Stomach smooth muscle (tissue), 2 donors: ENCODE measurements around the gene CHN1.

Experiments
- H3K27ac ChIP-seq: one replicate; pipeline ENCODE4 v1.7.0; 2013; ENCODE audit warnings: mild to moderate bottlenecking, low read length, inconsistent platforms
- H3K27me3 ChIP-seq, 2 donors: one replicate each; pipeline ENCODE4 v1.7.0; 2013; ENCODE audit warnings: low read length in 2 of 2; ENCODE audit not compliant: insufficient read depth in 2 of 2, control insufficient read depth in 1 of 2
- H3K36me3 ChIP-seq, 2 donors: one replicate each; pipeline ENCODE4 v1.7.0; 2013; ENCODE audit warnings: low read length in 2 of 2; ENCODE audit not compliant: control insufficient read depth in 2 of 2, insufficient read depth in 2 of 2
- H3K4me1 ChIP-seq: one replicate; pipeline ENCODE4 v1.7.0; 2013; ENCODE audit warnings: low read length; ENCODE audit not compliant: control insufficient read depth, insufficient read depth
- H3K4me3 ChIP-seq, 2 donors: one replicate each; pipeline ENCODE4 v1.7.0; 2013; ENCODE audit warnings: low read length in 2 of 2
- H3K9ac ChIP-seq, 2 donors: one replicate each; pipeline ENCODE4 v1.7.0; 2013; ENCODE audit warnings: low read length in 2 of 2, mild to moderate bottlenecking in 1 of 2
- H3K9me3 ChIP-seq, 2 donors: one replicate each; pipeline ENCODE4 v1.7.0; 2013; ENCODE audit warnings: low read length in 2 of 2; ENCODE audit not compliant: control insufficient read depth in 2 of 2
- donor health status: healthy.
- donor health status: Pancreatic carcinoma.

Gene CHN1

DNA sequence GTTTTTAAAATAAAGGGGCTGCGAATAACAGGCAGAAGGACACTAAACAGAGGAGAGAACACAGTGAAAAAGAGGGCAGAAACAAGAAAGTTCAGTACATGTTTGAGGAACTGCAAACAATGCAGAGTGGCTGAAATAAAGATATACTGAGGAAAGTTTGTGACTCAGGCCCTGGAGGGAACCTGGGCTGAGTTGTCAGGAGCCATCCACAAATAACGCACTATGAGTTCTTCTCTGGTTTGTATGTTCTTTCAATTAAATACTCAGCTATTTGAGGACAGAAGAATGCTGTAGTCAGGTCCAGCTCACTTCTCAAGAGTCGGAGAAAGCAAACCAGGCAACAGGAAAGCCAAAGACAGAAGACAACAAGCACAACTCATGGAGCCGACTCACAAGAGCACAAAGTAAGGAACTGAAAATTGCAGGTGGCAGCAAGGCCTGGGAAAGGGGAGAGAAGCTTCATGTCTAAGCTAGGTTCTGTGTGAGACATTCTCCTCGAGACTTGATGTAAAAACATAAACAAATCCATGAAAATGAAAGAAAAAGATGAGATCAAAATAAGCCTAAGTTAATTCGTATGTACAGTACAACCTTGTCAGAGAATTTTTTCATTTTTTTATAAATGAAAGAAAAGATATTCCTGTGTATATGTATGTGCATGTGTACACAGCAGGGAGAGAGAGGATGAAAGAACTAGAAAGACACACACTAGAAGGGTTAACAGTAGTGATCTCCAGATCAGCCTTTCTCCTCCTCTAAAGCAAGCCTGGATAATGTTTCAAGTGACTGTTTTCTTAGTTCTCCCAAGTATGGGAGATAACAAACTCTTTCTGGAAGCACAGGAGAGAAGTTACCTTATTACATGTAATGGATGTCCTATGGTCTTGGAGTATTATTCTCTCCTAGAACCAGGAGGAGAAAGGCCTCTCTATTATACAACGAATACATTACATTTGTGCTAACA lies 41.5 kb downstream of the CHN1 start:
- no peak overlapping the region for H3K27ac ChIP-seq
- H3K9me3 ChIP-seq = no peaks in the 10 kb centered on the region
- no peak overlapping the region for H3K4me3 ChIP-seq
- H3K4me1 ChIP-seq = peaks cover 8% of the 10 kb centered on the region
- no peak overlapping the region for H3K9ac ChIP-seq
- no peaks in the 10 kb centered on the region for H3K27me3 ChIP-seq
- H3K36me3 ChIP-seq = no peaks in the 10 kb centered on the region

DNA sequence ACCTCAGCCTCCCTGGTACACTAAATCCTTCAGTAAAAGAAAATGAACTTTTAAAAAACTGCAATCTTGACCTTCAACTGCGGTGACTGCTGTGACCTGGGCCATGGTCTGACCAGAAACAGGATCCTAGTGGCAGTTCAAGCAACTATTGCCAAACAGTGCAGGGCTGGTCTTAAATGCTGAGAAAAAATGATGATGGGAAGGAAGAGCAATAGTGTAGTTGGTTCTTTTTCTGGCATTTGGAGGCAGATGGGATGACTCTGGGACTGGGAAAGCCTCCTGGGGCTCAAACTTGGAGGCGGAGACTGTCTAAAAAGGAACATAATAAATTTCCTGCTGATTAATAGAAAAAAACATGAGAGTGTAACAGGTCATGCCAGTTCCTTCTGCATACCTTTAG lies 45.4 kb downstream of the CHN1 start:
- H3K4me3 ChIP-seq = no peak overlapping the region
- no peak overlapping the region for H3K27ac ChIP-seq
- peaks cover 3% of the 10 kb centered on the region for H3K4me1 ChIP-seq
- no peaks in the 10 kb centered on the region for H3K27me3 ChIP-seq
- H3K36me3 ChIP-seq = no peaks in the 10 kb centered on the region
- H3K9ac ChIP-seq = no peak overlapping the region
- no peaks in the 10 kb centered on the region for H3K9me3 ChIP-seq

DNA sequence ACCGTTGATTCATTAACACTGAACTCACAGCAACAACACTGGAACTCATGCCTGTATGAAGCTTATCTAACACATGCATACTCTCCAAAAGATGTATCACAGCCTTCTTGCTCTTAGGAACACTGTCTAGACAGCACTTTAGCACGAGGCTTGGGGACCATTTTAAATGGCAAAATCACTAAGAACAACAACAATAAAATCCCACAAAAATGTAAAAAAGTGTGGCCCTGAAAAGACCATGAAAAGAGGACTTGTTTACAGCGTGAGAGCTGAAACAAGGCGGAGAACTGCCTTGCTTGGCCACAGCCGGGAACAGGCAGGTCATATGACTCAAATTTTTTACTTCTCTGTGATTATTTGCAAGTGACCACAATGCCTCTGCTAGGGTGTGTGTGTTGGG lies 48.1 kb downstream of the CHN1 start:
- Histone ChIP-seq H3K36me3 (no peaks in the 10 kb centered on the region), H3K4me3 (no peak overlapping the region), H3K9me3 (no peaks in the 10 kb centered on the region), H3K27ac (no peak overlapping the region), H3K4me1 (peaks cover 3% of the 10 kb centered on the region), H3K27me3 (no peaks in the 10 kb centered on the region), H3K9ac (no peak overlapping the region)

DNA sequence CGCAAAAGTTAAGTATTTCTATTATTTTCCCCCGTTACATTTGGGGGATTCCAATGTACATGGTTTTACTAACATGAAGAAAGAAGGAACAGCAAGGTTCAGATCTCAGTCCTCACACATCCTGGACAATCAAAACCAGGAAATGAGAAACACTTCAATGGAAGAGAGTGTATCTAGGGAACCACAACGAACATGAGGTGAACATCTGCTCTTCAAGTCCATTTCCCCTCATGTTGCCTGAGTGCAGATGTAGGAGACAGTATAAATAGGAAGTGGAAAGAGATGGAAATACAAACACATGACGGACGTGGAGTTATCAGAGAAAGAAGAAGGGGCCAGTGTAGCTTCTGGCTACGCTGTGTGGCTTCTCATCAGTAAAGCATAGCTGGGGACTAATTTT lies 52.6 kb downstream of the CHN1 start:
- H3K9ac ChIP-seq = no peak overlapping the region
- H3K27ac ChIP-seq = no peak overlapping the region
- no peaks in the 10 kb centered on the region for H3K4me1 ChIP-seq
- H3K36me3 ChIP-seq = no peaks in the 10 kb centered on the region
- no peaks in the 10 kb centered on the region for H3K27me3 ChIP-seq
- H3K9me3 ChIP-seq = no peaks in the 10 kb centered on the region
- H3K4me3 ChIP-seq = no peak overlapping the region

DNA sequence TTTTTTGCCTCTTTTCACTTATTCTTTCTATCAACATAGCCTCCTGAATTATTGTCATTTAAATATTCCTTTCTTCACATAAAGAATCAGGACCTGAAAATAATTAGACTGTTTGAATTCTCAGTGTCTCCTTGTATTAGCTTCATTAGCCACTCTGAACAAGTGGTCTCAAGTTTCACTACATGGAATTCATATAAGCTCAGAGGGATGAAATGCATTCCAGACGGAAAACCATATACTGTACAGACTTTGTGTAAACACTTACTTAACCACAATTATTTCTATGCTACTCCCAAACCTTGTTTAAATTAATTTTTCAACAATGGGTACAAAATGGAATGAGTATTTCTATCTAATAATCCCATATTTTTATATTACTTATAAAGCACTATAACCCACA lies 53.4 kb downstream of the CHN1 start:
- Histone ChIP-seq H3K9me3 (no peaks in the 10 kb centered on the region), H3K36me3 (no peaks in the 10 kb centered on the region), H3K27me3 (no peaks in the 10 kb centered on the region), H3K4me1 (no peaks in the 10 kb centered on the region), H3K9ac (no peak overlapping the region), H3K4me3 (no peak overlapping the region), H3K27ac (no peak overlapping the region)

DNA sequence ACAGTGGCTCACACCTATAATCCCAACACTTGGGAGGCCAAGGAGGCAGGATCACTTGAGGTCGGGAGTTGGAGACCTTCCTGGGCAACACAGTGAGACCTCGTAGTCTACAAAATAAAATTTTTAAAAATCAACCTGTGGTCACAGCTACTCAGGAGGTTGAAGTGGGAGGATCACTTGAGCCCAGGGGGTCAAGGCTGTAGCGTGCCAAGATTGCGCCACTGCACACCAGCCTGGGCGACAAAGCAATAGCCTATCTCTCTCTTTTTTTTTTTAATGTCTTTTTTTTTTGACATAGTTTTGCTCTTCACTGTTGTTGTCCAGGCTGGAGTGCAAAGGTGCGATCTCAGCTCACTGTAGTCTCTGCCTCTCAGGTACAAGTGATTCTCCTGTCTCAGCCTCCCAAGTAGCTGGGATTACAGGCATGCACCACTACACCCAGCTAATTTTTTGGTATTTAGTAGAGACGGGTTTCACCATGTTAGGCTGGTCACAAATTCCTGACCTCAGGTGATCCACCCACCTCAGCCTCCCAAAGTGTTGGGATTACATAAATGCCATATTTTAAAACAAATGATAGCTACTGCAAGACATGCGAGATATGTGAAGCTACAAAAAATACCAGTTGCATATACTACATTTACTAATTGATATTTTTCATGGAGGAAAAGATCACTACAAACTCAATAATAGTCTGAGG lies 55.0 kb downstream of the CHN1 start:
- no peak overlapping the region for H3K9ac ChIP-seq
- no peak overlapping the region for H3K27ac ChIP-seq
- no peaks in the 10 kb centered on the region for H3K4me1 ChIP-seq
- H3K4me3 ChIP-seq = no peak overlapping the region
- H3K27me3 ChIP-seq = no peaks in the 10 kb centered on the region
- H3K36me3 ChIP-seq = no peaks in the 10 kb centered on the region
- no peaks in the 10 kb centered on the region for H3K9me3 ChIP-seq

DNA sequence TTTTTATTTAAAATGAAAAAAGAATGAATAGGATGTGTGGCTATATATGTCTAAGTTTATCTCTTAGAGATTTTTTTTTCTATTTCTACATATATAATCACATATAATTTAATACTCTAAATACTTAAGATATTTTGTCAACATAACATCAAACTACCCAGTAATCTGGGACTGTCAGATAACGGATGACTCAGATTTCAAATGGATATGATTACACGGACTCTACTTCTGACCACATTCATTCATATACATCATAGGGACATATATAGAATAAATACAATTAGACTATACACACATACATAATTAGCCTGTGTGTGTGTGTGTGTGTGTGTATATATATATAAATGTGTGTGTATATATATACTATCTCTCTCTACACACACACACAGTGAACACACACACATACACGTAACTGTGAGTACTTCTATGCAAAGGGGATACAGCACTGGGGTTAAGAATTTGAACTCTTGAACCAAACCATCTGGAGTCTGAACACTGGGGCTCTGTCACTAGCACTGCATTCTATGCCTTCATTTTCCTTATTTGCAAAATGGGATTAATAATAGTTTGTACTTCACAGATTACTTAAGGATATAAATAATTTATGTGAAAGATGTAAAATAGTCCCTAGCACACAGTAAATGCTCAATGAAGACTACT lies 59.5 kb downstream of the CHN1 start:
- no peak overlapping the region for H3K9ac ChIP-seq
- peaks cover 0 to 5% of the 10 kb centered on the region in 2 donors for H3K36me3 ChIP-seq
- H3K4me1 ChIP-seq = no peaks in the 10 kb centered on the region
- no peak overlapping the region for H3K27ac ChIP-seq
- H3K27me3 ChIP-seq = no peaks in the 10 kb centered on the region
- H3K9me3 ChIP-seq = no peaks in the 10 kb centered on the region
- H3K4me3 ChIP-seq = no peak overlapping the region

DNA sequence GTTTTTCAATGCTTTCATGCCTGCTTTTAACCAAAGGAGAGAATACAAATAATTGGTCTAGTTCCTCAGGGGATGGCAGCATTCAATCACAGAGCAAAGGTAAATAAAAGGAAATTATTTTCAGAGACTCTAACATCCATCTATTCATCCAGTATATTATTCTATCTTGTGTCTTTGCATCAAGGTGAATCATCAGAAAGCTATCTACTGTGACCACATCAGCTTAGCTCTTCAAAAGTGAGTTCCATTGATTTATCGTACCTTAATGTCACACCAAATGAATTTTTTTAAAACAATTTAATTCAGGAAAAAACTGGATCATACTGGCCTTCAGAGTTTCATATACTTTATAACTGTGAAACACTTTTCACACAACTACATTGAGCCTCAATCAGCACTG lies 66.1 kb downstream of the CHN1 start:
- no peak overlapping the region for H3K4me3 ChIP-seq
- H3K27me3 ChIP-seq = no peaks in the 10 kb centered on the region
- no peaks in the 10 kb centered on the region for H3K4me1 ChIP-seq
- no peaks in the 10 kb centered on the region for H3K9me3 ChIP-seq
- no peak overlapping the region for H3K27ac ChIP-seq
- peaks cover 0 to 5% of the 10 kb centered on the region in 2 donors for H3K36me3 ChIP-seq
- H3K9ac ChIP-seq = no peak overlapping the region

DNA sequence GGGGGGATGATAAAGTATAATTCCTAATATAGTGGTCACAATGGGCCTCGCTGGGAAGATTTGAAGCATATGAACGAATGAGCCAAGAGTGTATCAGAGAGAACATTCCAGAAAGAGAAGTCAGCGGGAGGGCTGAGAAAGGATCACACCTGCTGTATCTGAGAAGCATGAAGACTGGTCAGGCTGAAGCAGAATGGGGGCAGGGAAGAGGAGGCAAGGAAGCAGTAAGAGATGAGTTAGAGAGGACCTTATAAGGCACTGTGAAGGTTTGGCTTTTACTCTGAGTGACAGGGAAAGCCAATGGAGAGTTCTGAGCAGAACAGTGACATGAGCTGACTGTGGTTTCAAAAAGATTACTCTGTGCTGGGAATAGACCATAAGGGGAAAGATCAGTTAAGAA lies 73.5 kb downstream of the CHN1 start:
- Histone ChIP-seq H3K9ac (no peak overlapping the region), H3K4me3 (no peak overlapping the region), H3K27me3 (no peaks in the 10 kb centered on the region), H3K36me3 (peaks cover 0 to 2% of the 10 kb centered on the region in 2 donors), H3K4me1 (no peaks in the 10 kb centered on the region), H3K27ac (no peak overlapping the region), H3K9me3 (no peaks in the 10 kb centered on the region)

DNA sequence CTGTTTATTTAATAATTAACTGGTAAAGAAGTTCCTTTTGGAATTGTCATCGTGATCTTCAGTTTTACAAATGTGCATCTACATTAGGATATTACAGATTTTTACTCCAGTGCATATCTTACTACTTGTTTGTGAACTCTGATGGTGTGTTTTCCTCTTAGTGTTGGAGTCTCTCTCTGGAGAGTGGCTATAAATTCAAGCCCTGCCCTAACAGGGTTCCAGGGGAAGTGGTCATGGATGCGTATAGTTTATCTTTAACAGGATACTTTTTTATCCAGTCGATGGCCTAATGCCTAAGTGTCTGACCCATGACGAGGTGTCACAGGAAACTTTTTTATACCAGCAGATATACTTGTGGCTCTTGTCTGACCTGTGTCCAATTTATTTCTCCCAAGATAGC lies 75.4 kb downstream of the CHN1 start:
- H3K4me3 ChIP-seq = no peak overlapping the region
- H3K36me3 ChIP-seq = peaks cover 0 to 2% of the 10 kb centered on the region in 2 donors
- no peak overlapping the region for H3K9ac ChIP-seq
- no peaks in the 10 kb centered on the region for H3K4me1 ChIP-seq
- no peaks in the 10 kb centered on the region for H3K27me3 ChIP-seq
- no peaks in the 10 kb centered on the region for H3K9me3 ChIP-seq
- no peak overlapping the region for H3K27ac ChIP-seq
